ENCODE results near the gene MYBPC1.

MYBPC1 gene

DNA sequence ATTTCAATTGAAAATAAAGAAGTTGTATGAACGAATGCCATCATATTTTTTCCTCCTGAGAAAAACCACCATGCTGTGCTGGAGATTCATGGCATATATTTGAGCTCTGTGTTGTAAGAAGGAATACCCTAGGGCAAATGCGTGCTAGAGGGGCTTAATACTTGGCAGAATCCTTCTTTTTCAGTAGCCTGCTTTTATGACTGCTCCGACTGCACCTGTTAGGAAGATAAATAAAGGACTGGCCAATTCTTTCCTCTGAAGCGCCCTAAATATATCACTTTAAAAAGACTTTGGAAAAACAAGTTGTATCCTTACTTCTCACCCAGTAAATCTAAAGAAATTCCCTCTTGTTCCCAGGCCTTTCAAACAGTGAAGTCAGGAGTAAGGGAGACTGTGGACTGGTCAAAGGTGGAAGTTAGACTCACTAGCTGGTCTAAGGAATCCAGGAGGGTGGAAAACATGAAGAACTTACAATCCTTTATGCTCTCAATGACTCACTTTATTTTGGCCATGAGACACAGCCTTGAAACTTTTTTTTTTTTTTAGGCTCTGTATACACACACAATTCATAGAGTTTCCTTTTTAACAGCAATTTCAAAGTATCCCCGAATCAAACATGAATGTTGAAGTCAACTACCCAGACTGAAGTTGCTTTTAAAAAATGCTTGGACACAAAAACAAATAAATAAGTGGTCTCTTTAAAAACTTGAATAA is 5.2 kb downstream of the MYBPC1 start:
- no peak overlapping the region for H3K4me3 ChIP-seq (ENCODE audit: low read depth, low read length)
- no peak for DNase-seq (ENCODE audit: low read depth)
- TF ChIP-seq, protein P1, sequence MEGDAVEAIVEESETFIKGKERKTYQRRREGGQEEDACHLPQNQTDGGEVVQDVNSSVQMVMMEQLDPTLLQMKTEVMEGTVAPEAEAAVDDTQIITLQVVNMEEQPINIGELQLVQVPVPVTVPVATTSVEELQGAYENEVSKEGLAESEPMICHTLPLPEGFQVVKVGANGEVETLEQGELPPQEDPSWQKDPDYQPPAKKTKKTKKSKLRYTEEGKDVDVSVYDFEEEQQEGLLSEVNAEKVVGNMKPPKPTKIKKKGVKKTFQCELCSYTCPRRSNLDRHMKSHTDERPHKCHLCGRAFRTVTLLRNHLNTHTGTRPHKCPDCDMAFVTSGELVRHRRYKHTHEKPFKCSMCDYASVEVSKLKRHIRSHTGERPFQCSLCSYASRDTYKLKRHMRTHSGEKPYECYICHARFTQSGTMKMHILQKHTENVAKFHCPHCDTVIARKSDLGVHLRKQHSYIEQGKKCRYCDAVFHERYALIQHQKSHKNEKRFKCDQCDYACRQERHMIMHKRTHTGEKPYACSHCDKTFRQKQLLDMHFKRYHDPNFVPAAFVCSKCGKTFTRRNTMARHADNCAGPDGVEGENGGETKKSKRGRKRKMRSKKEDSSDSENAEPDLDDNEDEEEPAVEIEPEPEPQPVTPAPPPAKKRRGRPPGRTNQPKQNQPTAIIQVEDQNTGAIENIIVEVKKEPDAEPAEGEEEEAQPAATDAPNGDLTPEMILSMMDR (IDR thresholded peaks at IDR 0.05; ENCODE audit: low read depth, low read length), result no peak
- no peak for TF ChIP-seq POLR2A (IDR thresholded peaks at IDR 0.05; ENCODE audit: extremely low read depth, insufficient read length)

DNA sequence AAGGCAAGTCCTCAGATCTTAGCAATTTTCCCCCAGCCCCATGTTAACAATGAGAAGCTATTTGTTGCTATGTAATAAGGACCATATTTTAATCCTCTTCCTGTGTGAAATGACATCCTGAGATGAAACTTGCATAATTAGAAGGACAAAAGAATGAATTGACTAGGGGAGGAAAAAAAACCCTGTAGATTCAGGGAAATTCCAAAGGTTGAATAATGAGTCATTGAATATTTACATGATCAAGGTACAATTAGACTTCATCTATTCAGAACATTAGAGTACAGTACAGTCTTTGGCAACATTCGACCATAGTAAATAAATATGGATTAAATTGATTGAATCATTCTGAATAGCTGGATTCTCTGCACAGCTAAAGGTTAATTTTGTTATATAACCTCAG is 9.4 kb downstream of the MYBPC1 start:
- H3K4me3 ChIP-seq (ENCODE audit: low read depth, low read length), result no peak overlapping the region
- TF ChIP-seq, protein P2, sequence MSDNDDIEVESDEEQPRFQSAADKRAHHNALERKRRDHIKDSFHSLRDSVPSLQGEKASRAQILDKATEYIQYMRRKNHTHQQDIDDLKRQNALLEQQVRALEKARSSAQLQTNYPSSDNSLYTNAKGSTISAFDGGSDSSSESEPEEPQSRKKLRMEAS (IDR thresholded peaks at IDR 0.05; ENCODE audit: low read depth, low read length), result no peak
- TF ChIP-seq POLR2A (IDR thresholded peaks at IDR 0.05; ENCODE audit: extremely low read depth, insufficient read length), result no peak
- no peak for TF ChIP-seq MYC (IDR thresholded peaks at IDR 0.05; ENCODE audit: low read depth, low read length)
- TF ChIP-seq, protein P1 (IDR thresholded peaks at IDR 0.05; ENCODE audit: low read depth, low read length), result no peak
- DNase-seq (ENCODE audit: low read depth), result no peak

DNA sequence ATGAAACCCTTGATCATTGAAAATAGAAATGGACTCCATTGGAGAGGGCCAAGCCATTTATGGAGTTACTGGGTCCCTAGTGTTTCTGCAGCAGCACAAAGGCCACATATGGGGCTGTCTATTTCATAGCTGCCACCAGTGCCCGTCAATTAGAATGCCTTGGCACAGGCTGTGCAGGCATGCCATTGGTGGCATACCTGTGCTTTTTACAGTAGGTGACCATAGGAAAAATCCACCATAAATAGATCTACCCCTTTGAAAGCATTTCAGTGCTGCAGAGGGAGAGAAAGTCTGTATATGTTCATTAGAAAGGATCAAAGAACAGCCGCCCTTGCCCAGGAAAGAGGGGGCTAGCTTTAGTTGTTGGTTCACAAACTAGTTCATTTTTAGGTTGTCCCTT is 13.1 kb downstream of the MYBPC1 start:
- H3K4me3 ChIP-seq (ENCODE audit: low read depth, low read length), result no peak overlapping the region
- no peak for DNase-seq (ENCODE audit: low read depth)

DNA sequence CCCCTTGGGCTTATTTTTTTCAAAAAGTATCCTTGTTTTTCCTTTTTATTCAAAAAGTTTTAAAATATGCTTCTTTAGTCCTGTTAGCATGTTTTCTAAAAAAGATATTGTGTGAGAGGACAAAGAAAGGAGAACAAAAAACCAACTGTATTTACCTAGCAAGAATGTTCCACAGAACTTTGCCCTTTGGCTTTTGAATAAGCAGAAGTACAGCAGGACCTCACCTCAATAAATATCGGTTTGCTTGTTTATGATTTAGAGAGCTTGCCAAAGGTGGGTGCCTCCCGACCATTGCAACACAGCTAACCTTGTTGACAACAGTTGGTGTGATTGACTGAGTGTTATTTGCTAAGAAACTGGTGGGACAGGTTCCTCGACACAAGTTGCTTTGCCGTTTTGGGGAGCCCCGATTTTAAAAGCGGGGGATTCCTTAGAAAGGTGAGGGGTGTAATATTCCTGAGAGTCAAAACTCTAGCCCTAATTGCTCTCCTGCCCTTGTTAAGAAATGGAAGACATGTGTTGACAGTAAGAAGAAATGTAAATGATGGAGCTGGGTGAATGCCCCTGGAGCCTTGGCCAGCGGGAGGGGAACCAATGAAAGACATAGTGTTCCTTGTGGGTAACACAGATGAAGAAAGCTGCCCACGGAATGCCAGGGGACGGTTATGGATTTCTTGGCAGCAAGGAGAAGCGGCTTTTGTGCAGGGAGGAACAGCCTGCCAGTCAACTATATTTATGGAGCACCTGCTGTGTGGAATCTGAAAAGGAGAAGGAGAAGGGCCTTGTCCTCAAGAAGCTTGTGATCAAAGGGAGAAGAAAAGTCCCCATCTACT is 13.7 kb downstream of the MYBPC1 start:
- no peak overlapping the region for H3K4me3 ChIP-seq (ENCODE audit: low read depth, low read length)
- TF ChIP-seq, protein P2 (IDR thresholded peaks at IDR 0.05; ENCODE audit: low read depth, low read length), result no peak
- TF ChIP-seq POLR2A (IDR thresholded peaks at IDR 0.05; ENCODE audit: extremely low read depth, insufficient read length) (no peak), MYC (IDR thresholded peaks at IDR 0.05; ENCODE audit: low read depth, low read length) (no peak)
- TF ChIP-seq, protein P1 (IDR thresholded peaks at IDR 0.05; ENCODE audit: low read depth, low read length), result no peak
- DNase-seq (ENCODE audit: low read depth), result no peak

More for the DNA sequence above, 13.1 kb downstream of the MYBPC1 start:
- TF ChIP-seq, protein P1 (IDR thresholded peaks at IDR 0.05; ENCODE audit: low read depth, low read length), result no peak
- no peak for TF ChIP-seq POLR2A (IDR thresholded peaks at IDR 0.05; ENCODE audit: extremely low read depth, insufficient read length)
- TF ChIP-seq, protein P2 (IDR thresholded peaks at IDR 0.05; ENCODE audit: low read depth, low read length), result no peak
- TF ChIP-seq MYC (IDR thresholded peaks at IDR 0.05; ENCODE audit: low read depth, low read length), result no peak

DNA sequence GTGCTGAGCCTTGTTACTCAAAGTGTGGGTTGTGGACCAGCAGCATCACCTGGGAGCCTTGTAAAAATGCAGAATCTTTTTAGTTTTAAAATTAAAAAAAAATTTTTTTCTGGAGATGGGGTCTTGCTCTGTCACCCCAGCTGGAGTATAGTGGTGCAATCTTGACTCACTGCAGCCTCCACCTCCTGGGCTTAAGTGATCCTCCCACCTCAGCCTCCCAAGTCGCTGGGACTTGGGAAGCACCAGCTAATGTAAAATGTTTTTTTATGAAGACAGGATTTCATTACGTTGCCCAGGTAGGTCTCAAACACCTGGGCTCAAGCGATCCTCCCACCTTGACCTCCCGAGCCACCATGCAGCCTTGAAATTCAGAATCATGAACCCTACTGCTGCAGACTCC is 14.4 kb downstream of the MYBPC1 start:
- no peak for TF ChIP-seq MYC (IDR thresholded peaks at IDR 0.05; ENCODE audit: low read depth, low read length)
- TF ChIP-seq, protein P1 (IDR thresholded peaks at IDR 0.05; ENCODE audit: low read depth, low read length), result no peak
- no peak for TF ChIP-seq POLR2A (IDR thresholded peaks at IDR 0.05; ENCODE audit: extremely low read depth, insufficient read length)
- TF ChIP-seq, protein P2 (IDR thresholded peaks at IDR 0.05; ENCODE audit: low read depth, low read length), result no peak
- DNase-seq (ENCODE audit: low read depth), result no peak
- H3K4me3 ChIP-seq (ENCODE audit: low read depth, low read length), result no peak overlapping the region
